NCI-H1930 (cell line): ENCODE data around the gene SLC5A9.
"Not testable (repeated sequence)": the region's sequence is repeated elsewhere in the genome, so short reads cannot be mapped to it uniquely, and the experiment has no call there.

Source experiments
- DNase-seq, 2 experiments: peaks; one replicate each; lab custom pipeline; 2025; lab: John Stamatoyannopoulos, UW

Gene SLC5A9

GRCh38 chr1:48214366-48214765 lies 8.2 kb upstream of the SLC5A9 start:
- not testable (repeated sequence) for DNase-seq

- DNase-seq, result no peak
These were observed 7.7 kb upstream of the SLC5A9 start for GRCh38 chr1:48214820-48215219.

- DNase-seq, result no peak
These were observed 7.3 kb upstream of the SLC5A9 start for GRCh38 chr1:48215222-48215621.

GRCh38 chr1:48215889-48216288 lies 6.6 kb upstream of the SLC5A9 start:
- no peak for DNase-seq

GRCh38 chr1:48216313-48216712 lies 6.2 kb upstream of the SLC5A9 start:
- no peak for DNase-seq

- no peak for DNase-seq
These were observed 5.6 kb upstream of the SLC5A9 start for GRCh38 chr1:48216941-48217340.

GRCh38 chr1:48217856-48218255 lies 4.7 kb upstream of the SLC5A9 start:
- no peak for DNase-seq

- DNase-seq, result no peak
These were observed 2.7 kb upstream of the SLC5A9 start for GRCh38 chr1:48219803-48220202.

GRCh38 chr1:48221122-48221521 lies 1.4 kb upstream of the SLC5A9 start:
- DNase-seq, result no peak

- no peak for DNase-seq
These were observed 859 bp upstream of the SLC5A9 start for GRCh38 chr1:48221657-48222056.

GRCh38 chr1:48223366-48224240 lies 1.1 kb downstream of the SLC5A9 start:
- DNase-seq, result no peak

- no peak for DNase-seq
These were observed 2.3 kb downstream of the SLC5A9 start for GRCh38 chr1:48224791-48225190.

GRCh38 chr1:48225579-48225978 lies 3.1 kb downstream of the SLC5A9 start:
- DNase-seq, result no peak

- no peak for DNase-seq
These were observed 4.9 kb downstream of the SLC5A9 start for GRCh38 chr1:48227165-48228013.

- DNase-seq, result peak in 1 of 2 experiments; percentile 11
These were observed 5.6 kb downstream of the SLC5A9 start for GRCh38 chr1:48228156-48228555.

- no peak for DNase-seq
These were observed 6.8 kb downstream of the SLC5A9 start for GRCh38 chr1:48229317-48229716.

GRCh38 chr1:48230236-48230635 lies 7.7 kb downstream of the SLC5A9 start:
- no peak for DNase-seq

- DNase-seq, result no peak
These were observed 10.2 kb downstream of the SLC5A9 start for GRCh38 chr1:48232722-48233121.

- no peak for DNase-seq
These were observed 11.4 kb downstream of the SLC5A9 start for GRCh38 chr1:48233666-48234485.

GRCh38 chr1:48235652-48236051 lies 13.1 kb downstream of the SLC5A9 start:
- DNase-seq, result no peak

GRCh38 chr1:48236716-48237470 lies 14.4 kb downstream of the SLC5A9 start:
- DNase-seq, result no peak
